Karpas-422 (cell line): Measurements from ENCODE around the gene PPIL1. TPM values are rescaled to one million over a fixed set of nuclear protein-coding genes. Genes with fewer than 3 reads are reported as not detected.

Experiments used
- DNase-seq: peaks from one replicate; pipeline ENCODE4 v3.0.0-alpha.2; 2015
- H2AFZ ChIP-seq: fragments of 200-600 bp; sonication (generic); 2 replicates; pipeline ENCODE4 v1.6.1; 2014; ENCODE audit warnings: antibody characterized with exemption, low read length, mixed read lengths
- H3K27ac ChIP-seq: fragments of 200-600 bp; sonication (generic); 2 replicates; pipeline ENCODE4 v1.5.1; 2014; ENCODE audit warnings: mild to moderate bottlenecking, low read length, moderate library complexity
- H3K27me3 ChIP-seq: fragments of 200-600 bp; sonication (generic); 2 replicates; pipeline ENCODE4 v1.6.1; 2014; ENCODE audit warnings: low read length, mixed read lengths
- H3K36me3 ChIP-seq: fragments of 200-600 bp; sonication (generic); 2 replicates; pipeline ENCODE4 v1.6.1; 2014; ENCODE audit warnings: low read length, mixed read lengths; ENCODE audit not compliant: insufficient read depth
- H3K4me1 ChIP-seq: fragments of 200-600 bp; sonication (generic); 2 replicates; pipeline ENCODE4 v1.6.1; 2014; ENCODE audit warnings: mild to moderate bottlenecking, low read length, mixed read lengths
- H3K4me2 ChIP-seq: fragments of 200-600 bp; sonication (generic); 2 replicates; pipeline ENCODE4 v1.6.1; 2014; ENCODE audit warnings: low read length, low read depth, mild to moderate bottlenecking; ENCODE audit not compliant: poor library complexity, severe bottlenecking
- H3K4me3 ChIP-seq: fragments of 200-600 bp; sonication (generic); 2 replicates; pipeline ENCODE4 v1.5.1; 2014; ENCODE audit warnings: mild to moderate bottlenecking, antibody characterized with exemption, low read length, mixed read lengths
- H3K79me2 ChIP-seq: fragments of 200-600 bp; sonication (generic); 2 replicates; pipeline ENCODE4 v1.6.1; 2014; ENCODE audit warnings: mild to moderate bottlenecking, low read length, mixed read lengths
- H3K9ac ChIP-seq: fragments of 200-600 bp; sonication (generic); 2 replicates; pipeline ENCODE4 v1.6.0; 2014; ENCODE audit warnings: low read length
- H3K9me2 ChIP-seq: fragments of 200-600 bp; sonication (generic), shearing (Covaris generic); replicated peaks from 2 replicates; pipeline ENCODE4 v1.6.0; 2014; ENCODE audit warnings: mild to moderate bottlenecking, low read length, moderate library complexity; ENCODE audit not compliant: insufficient read depth
- H3K9me3 ChIP-seq: fragments of 300-700, 200-600 bp; sonication (generic); 2 replicates; pipeline ENCODE4 v1.6.1; 2014; ENCODE audit warnings: low read length, mixed read lengths
- H4K20me1 ChIP-seq: fragments of 200-600 bp; sonication (generic); 2 replicates; pipeline ENCODE4 v1.6.1; 2014; ENCODE audit warnings: mild to moderate bottlenecking, antibody characterized with exemption, low read length, low read depth; ENCODE audit not compliant: insufficient read depth
- total RNA-seq: library from RNA; depleted of rRNA; stranded (reverse); fragments of >200 nt; shearing (Covaris generic); gene quantifications from 2 replicates; pipeline ENCODE4 v1.2.3, GENCODE V29; 2014; ENCODE audit warnings: low replicate concordance

Gene PPIL1
- total RNA-seq, 1 experiment from 2014 or later: 37.3 TPM

- no peak overlapping the region for H2AFZ ChIP-seq
- no peaks in the 10 kb centered on the region for H3K4me1 ChIP-seq
- no peak for DNase-seq
- no peak overlapping the region for H3K4me3 ChIP-seq
- H3K79me2 ChIP-seq: no peaks in the 10 kb centered on the region
- no peak overlapping the region for H3K4me2 ChIP-seq
- no peaks in the 10 kb centered on the region for H4K20me1 ChIP-seq
- no peaks in the 10 kb centered on the region; the same call in 1 of the 2 replicates for H3K36me3 ChIP-seq
- H3K27ac ChIP-seq: no peak overlapping the region
- H3K27me3 ChIP-seq: no peaks in the 10 kb centered on the region
- no peak overlapping the region for H3K9ac ChIP-seq
- no peaks in the 10 kb centered on the region for H3K9me3 ChIP-seq
- H3K9me2 ChIP-seq: no peaks in the 10 kb centered on the region
These were observed 27.5 kb downstream of the PPIL1 start for GRCh38 chr6:36847152-36847551.

GRCh38 chr6:36845233-36845632 lies 29.4 kb downstream of the PPIL1 start:
- Histone ChIP-seq H3K4me3 (no peak overlapping the region), H3K9me2 (no peaks in the 10 kb centered on the region), H3K27me3 (no peaks in the 10 kb centered on the region), H2AFZ (no peak overlapping the region), H3K79me2 (no peaks in the 10 kb centered on the region), H3K27ac (no peak overlapping the region), H4K20me1 (no peaks in the 10 kb centered on the region), H3K36me3 (no peaks in the 10 kb centered on the region), H3K4me2 (no peak overlapping the region), H3K4me1 (no peaks in the 10 kb centered on the region), H3K9me3 (no peaks in the 10 kb centered on the region), H3K9ac (no peak overlapping the region)
- no peak for DNase-seq

- no peak overlapping the region for H3K4me2 ChIP-seq
- no peaks in the 10 kb centered on the region for H4K20me1 ChIP-seq
- H3K79me2 ChIP-seq: no peaks in the 10 kb centered on the region
- no peak overlapping the region for H3K9ac ChIP-seq
- no peak overlapping the region for H3K4me3 ChIP-seq
- H3K27me3 ChIP-seq: no peaks in the 10 kb centered on the region
- no peak overlapping the region for H3K27ac ChIP-seq
- H3K9me2 ChIP-seq: no peaks in the 10 kb centered on the region
- no peaks in the 10 kb centered on the region for H3K9me3 ChIP-seq
- no peak overlapping the region for H2AFZ ChIP-seq
- H3K4me1 ChIP-seq: no peaks in the 10 kb centered on the region
- H3K36me3 ChIP-seq: no peaks in the 10 kb centered on the region
- no peak for DNase-seq
These were observed 30.1 kb downstream of the PPIL1 start for GRCh38 chr6:36844232-36845170.

GRCh38 chr6:36843170-36843569 lies 31.4 kb downstream of the PPIL1 start:
- Histone ChIP-seq H3K27ac (no peak overlapping the region), H3K9me3 (no peaks in the 10 kb centered on the region), H3K27me3 (no peaks in the 10 kb centered on the region), H3K4me1 (no peaks in the 10 kb centered on the region), H3K9me2 (no peaks in the 10 kb centered on the region), H3K4me3 (no peak overlapping the region), H3K4me2 (no peak overlapping the region), H3K36me3 (no peaks in the 10 kb centered on the region), H3K79me2 (no peaks in the 10 kb centered on the region), H2AFZ (no peak overlapping the region), H4K20me1 (no peaks in the 10 kb centered on the region), H3K9ac (no peak overlapping the region)
- no peak for DNase-seq

GRCh38 chr6:36841756-36842155 lies 32.8 kb downstream of the PPIL1 start:
- H3K27ac ChIP-seq: no peak overlapping the region
- H3K79me2 ChIP-seq: no peaks in the 10 kb centered on the region
- no peaks in the 10 kb centered on the region for H3K36me3 ChIP-seq
- no peak for DNase-seq
- no peaks in the 10 kb centered on the region for H3K9me3 ChIP-seq
- H3K27me3 ChIP-seq: no peaks in the 10 kb centered on the region
- H3K9ac ChIP-seq: no peak overlapping the region
- H2AFZ ChIP-seq: no peak overlapping the region
- no peaks in the 10 kb centered on the region for H3K9me2 ChIP-seq
- no peak overlapping the region for H3K4me2 ChIP-seq
- no peaks in the 10 kb centered on the region for H4K20me1 ChIP-seq
- no peak overlapping the region for H3K4me3 ChIP-seq
- H3K4me1 ChIP-seq: no peaks in the 10 kb centered on the region

- Histone ChIP-seq H3K9ac (no peak overlapping the region), H3K27me3 (no peaks in the 10 kb centered on the region), H3K4me3 (no peak overlapping the region), H3K9me2 (no peaks in the 10 kb centered on the region), H3K9me3 (no peaks in the 10 kb centered on the region), H4K20me1 (no peaks in the 10 kb centered on the region), H3K4me2 (no peak overlapping the region), H2AFZ (no peak overlapping the region), H3K36me3 (no peaks in the 10 kb centered on the region), H3K27ac (no peak overlapping the region), H3K79me2 (no peaks in the 10 kb centered on the region), H3K4me1 (no peaks in the 10 kb centered on the region)
- DNase-seq: no peak
These were observed 33.9 kb downstream of the PPIL1 start for GRCh38 chr6:36840432-36841403.

- Histone ChIP-seq H3K9me2 (no peaks in the 10 kb centered on the region), H3K4me1 (no peaks in the 10 kb centered on the region), H2AFZ (no peak overlapping the region), H4K20me1 (no peaks in the 10 kb centered on the region), H3K27me3 (no peaks in the 10 kb centered on the region), H3K4me2 (no peak overlapping the region), H3K9me3 (no peaks in the 10 kb centered on the region), H3K79me2 (no peaks in the 10 kb centered on the region), H3K9ac (no peak overlapping the region), H3K4me3 (no peak overlapping the region), H3K36me3 (no peaks in the 10 kb centered on the region), H3K27ac (no peak overlapping the region)
- no peak for DNase-seq
These were observed 34.7 kb downstream of the PPIL1 start for GRCh38 chr6:36839749-36840431.
